Suprapubic skin (tissue), 4 donors: ENCODE results near the gene CALML6. TPM values are rescaled to one million over a fixed set of nuclear protein-coding genes. Genes with fewer than 3 reads are reported as not detected.
A peak's percentile ranks its signal among the peaks of the same experiment; 100 is the strongest.

Experiments
- DNase-seq, 2 donors: peaks; one replicate each; pipeline ENCODE4 v3.0.0-alpha.2; 2019; ENCODE audit warnings: low spot score in 2 of 2
- H3K27ac ChIP-seq: fragments of 200-600 bp; sonication (generic); one replicate; pipeline ENCODE4 v1.5.1; 2019
- H3K27me3 ChIP-seq: fragments of 200-600 bp; sonication (generic); one replicate; pipeline ENCODE4 v1.5.1; 2019
- H3K36me3 ChIP-seq: fragments of 200-600 bp; sonication (generic); one replicate; pipeline ENCODE4 v1.5.1; 2019
- H3K4me1 ChIP-seq: fragments of 200-600 bp; sonication (generic); one replicate; pipeline ENCODE4 v1.5.1; 2019
- H3K4me3 ChIP-seq: fragments of 200-600 bp; sonication (generic); one replicate; pipeline ENCODE4 v1.5.1; 2019; ENCODE audit warnings: mild to moderate bottlenecking
- H3K9me3 ChIP-seq: fragments of 200-600 bp; sonication (generic); one replicate; pipeline ENCODE4 v1.5.1; 2019
- EP300 ChIP-seq: sonication (generic); formaldehyde crosslinking; IDR thresholded peaks from one replicate; pipeline ENCODE4 v1.6.1; 2017; ENCODE audit warnings: antibody characterized with exemption
- POLR2A ChIP-seq, 2 donors: fragments of 450-650 bp; IDR thresholded peaks; one replicate each; pipeline ENCODE4 v1.6.1; 2017; ENCODE audit warnings: antibody characterized with exemption in 2 of 2, mild to moderate bottlenecking in 2 of 2, moderate library complexity in 2 of 2
- POLR2AphosphoS5 ChIP-seq, 3 donors: sonication (generic); formaldehyde crosslinking; IDR thresholded peaks; one replicate each; pipeline ENCODE4 v1.6.1; 2017; ENCODE audit warnings: antibody characterized with exemption in 3 of 3
- WGBS: methylation state at CpG from one replicate; pipeline ENCODE4 v1.1.5; 2018; 5-methylcytosine and 5-hydroxymethylcytosine counted together
- total RNA-seq, 4 donors: library from RNA; depleted of rRNA; stranded (reverse); fragments of >200 nt; gene quantifications; one replicate each; pipeline ENCODE4 v1.1.0, GENCODE V29; 2016
- TF ChIP-seq, protein P1 (sequence below), 2 donors: fragments of 200-600 bp in 1 of 2; fragments of 450-650 bp in 1 of 2; sonication (generic) in 1 of 2; IDR thresholded peaks; one replicate each; pipeline ENCODE4 v1.5.1; 2016 to 2019; ENCODE audit warnings: antibody characterized with exemption in 2 of 2, mild to moderate bottlenecking in 1 of 2, moderate library complexity in 1 of 2

The CALML6 gene
- total RNA-seq, 4 donors from 2014 or later = 0.30 to 3.3 (median 0.81) TPM; not detected in 1

DNA sequence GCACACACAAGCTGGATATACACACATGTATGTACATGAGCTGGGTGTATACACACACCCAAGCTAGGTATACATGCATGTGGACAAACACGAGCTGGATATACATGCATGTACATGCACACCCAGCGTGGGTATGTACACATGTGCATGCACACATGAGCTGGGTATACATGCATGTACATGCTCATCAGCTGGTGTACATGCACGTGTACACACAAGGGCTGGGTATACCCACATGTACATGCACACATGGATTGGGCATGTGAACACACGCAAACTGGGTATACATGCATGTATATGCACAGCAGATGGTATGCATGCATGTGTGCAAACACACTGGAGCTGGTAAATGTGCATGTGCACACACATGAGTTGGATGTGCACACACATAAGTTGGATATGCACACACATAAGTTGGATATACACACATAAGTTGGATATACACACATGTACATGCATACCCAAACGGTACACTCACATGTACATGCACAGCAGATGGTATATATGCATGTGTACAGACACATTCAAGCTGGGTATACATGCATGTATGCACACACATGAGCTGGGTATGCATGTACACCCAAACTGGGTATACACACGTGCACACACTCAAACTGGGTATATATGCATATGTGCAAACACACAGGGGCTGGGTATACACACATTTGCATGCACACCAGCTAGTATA, 16.7 kb upstream of the CALML6 start:
- 94% methylated on average over 5 of the region's 6 CpGs for WGBS
- Histone ChIP-seq H3K27ac (no peak overlapping the region), H3K27me3 (no peaks in the 10 kb centered on the region), H3K36me3 (no peaks in the 10 kb centered on the region), H3K4me3 (no peak overlapping the region), H3K4me1 (peaks cover 30% of the 10 kb centered on the region), H3K9me3 (no peaks in the 10 kb centered on the region)
- DNase-seq = no peak
- TF ChIP-seq EP300 (no peak), POLR2A (IDR thresholded peaks at IDR 0.05) (no peak), POLR2AphosphoS5 (IDR thresholded peaks at IDR 0.05) (no peak)
- TF ChIP-seq, protein P1, sequence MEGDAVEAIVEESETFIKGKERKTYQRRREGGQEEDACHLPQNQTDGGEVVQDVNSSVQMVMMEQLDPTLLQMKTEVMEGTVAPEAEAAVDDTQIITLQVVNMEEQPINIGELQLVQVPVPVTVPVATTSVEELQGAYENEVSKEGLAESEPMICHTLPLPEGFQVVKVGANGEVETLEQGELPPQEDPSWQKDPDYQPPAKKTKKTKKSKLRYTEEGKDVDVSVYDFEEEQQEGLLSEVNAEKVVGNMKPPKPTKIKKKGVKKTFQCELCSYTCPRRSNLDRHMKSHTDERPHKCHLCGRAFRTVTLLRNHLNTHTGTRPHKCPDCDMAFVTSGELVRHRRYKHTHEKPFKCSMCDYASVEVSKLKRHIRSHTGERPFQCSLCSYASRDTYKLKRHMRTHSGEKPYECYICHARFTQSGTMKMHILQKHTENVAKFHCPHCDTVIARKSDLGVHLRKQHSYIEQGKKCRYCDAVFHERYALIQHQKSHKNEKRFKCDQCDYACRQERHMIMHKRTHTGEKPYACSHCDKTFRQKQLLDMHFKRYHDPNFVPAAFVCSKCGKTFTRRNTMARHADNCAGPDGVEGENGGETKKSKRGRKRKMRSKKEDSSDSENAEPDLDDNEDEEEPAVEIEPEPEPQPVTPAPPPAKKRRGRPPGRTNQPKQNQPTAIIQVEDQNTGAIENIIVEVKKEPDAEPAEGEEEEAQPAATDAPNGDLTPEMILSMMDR (IDR thresholded peaks at IDR 0.05) = no peak

DNA sequence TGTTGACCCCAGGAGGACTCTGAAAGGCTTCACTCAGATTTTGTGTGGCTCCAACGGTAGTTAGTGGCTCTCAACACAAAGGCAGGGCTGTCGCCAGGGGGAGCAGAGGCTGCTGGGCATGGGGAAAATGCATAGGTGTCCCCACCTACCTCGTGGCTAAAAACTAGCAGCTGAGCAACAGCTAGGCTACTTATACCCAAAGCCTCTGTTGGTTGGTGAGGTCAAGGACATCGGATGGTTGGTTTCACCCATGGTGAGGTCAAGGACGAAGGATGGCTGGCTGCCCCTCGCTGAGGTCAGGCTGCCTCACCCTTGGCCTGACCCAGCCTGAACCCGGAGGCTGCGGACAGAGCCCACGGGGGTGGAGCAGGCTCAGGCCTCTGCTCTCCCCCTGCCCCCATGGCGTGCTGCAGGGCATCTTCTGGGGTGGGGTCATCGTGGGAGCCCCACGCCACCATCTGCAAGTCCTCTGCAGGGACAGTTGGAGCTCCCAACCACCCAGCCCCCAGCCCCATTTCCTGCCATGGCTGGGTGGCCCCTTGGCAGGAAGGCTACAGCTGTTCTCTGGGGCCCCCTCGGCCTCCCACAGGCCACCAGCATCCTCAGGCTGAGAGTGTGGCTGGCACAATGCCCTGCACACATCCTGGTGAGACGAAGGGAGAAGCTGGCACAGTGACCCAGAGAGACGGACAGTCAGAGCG, 15.6 kb upstream of the CALML6 start:
- 61% methylated on average over 11 of the region's 16 CpGs for WGBS
- no peak overlapping the region for H3K27ac ChIP-seq

DNA sequence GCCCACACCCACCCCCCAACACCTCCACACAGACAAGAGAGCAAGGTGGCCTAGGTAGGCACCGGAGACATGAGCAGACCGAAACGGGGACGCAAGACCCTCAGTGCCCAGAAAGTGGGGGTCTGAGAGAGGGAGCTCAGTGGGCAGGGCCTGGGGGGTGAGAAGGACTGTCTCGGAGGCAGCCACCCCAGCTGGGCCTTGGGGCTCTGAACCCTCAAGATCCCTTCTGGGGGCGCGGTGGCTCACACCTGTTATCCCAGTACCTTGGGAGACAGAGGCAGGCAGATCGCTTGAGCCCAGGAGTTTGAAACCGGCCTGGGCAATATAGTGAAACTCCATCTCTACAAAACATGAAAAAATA, 15.1 kb upstream of the CALML6 start:
- Histone ChIP-seq H3K27me3 (no peaks in the 10 kb centered on the region), H3K4me3 (no peak overlapping the region), H3K4me1 (peaks cover 15% of the 10 kb centered on the region), H3K36me3 (no peaks in the 10 kb centered on the region), H3K9me3 (no peaks in the 10 kb centered on the region), H3K27ac (no peak overlapping the region)
- WGBS = 87% methylated on average over 7 of the region's 9 CpGs
- TF ChIP-seq, protein P1 (IDR thresholded peaks at IDR 0.05) = no peak
- TF ChIP-seq EP300 (no peak), POLR2A (IDR thresholded peaks at IDR 0.05) (no peak), POLR2AphosphoS5 (IDR thresholded peaks at IDR 0.05) (no peak)
- DNase-seq = no peak

More for the DNA sequence above, 15.6 kb upstream of the CALML6 start:
- Histone ChIP-seq H3K4me1 (peaks cover 20% of the 10 kb centered on the region), H3K4me3 (no peak overlapping the region), H3K9me3 (no peaks in the 10 kb centered on the region), H3K27me3 (no peaks in the 10 kb centered on the region), H3K36me3 (no peaks in the 10 kb centered on the region)
- DNase-seq = peak in 1 of 2 donors; percentile 60
- no peak for TF ChIP-seq EP300
- TF ChIP-seq, protein P1 (IDR thresholded peaks at IDR 0.05) = no peak
- TF ChIP-seq POLR2A (IDR thresholded peaks at IDR 0.05) = no peak
- no peak for TF ChIP-seq POLR2AphosphoS5 (IDR thresholded peaks at IDR 0.05)

DNA sequence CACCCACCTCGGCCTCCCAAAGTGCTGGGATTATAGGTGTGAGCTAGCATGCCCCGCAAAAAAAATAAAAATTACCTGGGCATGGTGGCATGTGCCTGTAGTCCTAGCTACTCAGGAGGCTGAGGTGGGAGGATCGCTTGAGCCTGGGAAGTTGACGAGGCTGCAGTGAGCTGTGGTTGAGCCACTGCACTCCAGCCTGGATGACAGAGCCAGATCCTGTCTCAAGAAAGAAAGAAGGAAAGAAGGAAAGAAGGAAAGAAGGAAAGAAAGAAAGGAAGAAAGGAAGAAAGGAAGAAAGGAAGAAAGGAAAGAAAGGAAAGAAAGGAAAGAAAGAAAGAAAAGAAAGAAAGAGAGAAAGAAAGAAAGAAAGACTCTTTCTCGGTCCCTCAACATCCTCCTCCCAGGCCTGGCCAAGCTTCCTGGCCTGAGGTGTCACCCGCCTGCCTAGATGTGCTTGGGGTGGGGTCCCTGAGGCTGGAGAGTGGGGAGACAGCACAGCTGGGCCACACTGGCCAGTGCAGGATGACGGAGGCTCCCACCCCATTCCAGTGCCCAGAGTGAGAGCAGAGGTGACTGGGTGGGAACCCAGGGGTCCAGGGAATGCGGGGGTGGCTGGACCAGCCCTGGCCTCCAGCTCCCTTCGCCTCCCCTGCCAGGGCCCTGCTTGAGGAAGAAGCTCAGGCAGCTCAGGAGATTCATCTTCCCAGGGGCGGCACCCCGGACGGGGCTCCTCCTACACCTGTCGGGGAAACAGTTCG, 14.0 kb upstream of the CALML6 start:
- 73% methylated on average over 8 of the region's 14 CpGs for WGBS
- DNase-seq = no peak

More for the DNA sequence above, 14.0 kb upstream of the CALML6 start:
- no peak overlapping the region for H3K4me3 ChIP-seq
- peaks cover 9% of the 10 kb centered on the region for H3K4me1 ChIP-seq
- H3K27me3 ChIP-seq = no peaks in the 10 kb centered on the region
- H3K36me3 ChIP-seq = no peaks in the 10 kb centered on the region
- no peak overlapping the region for H3K27ac ChIP-seq
- no peaks in the 10 kb centered on the region for H3K9me3 ChIP-seq
- TF ChIP-seq POLR2AphosphoS5 (IDR thresholded peaks at IDR 0.05) = no peak
- TF ChIP-seq EP300 = no peak
- no peak for TF ChIP-seq POLR2A (IDR thresholded peaks at IDR 0.05)
- TF ChIP-seq, protein P1 (IDR thresholded peaks at IDR 0.05) = no peak
